DMS 273 treated with DMSO at 0.1 percent for 48 hours (cell line): ENCODE measurements around the gene KLHL35.

ENCODE experiments used
- DNase-seq: peaks from one replicate; lab custom pipeline; 2025; lab: John Stamatoyannopoulos, UW

Gene KLHL35

DNA sequence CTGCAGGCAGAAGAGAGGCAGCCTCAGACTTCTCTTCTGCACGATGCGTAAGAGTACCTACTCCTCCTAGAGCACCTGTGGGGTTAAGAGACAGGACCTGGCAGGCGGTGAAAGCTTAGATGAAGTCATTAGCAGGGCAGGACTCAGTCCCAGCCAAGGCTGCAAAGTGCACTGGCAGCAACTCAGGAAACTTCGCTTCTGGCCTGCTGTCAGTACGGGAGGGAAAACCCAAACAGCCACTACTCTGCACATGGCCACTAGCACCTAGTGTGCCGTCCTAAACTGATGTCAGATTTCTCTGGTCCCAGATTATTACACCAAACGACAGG, 8.8 kb upstream of the KLHL35 start:
- DNase-seq: no peak

DNA sequence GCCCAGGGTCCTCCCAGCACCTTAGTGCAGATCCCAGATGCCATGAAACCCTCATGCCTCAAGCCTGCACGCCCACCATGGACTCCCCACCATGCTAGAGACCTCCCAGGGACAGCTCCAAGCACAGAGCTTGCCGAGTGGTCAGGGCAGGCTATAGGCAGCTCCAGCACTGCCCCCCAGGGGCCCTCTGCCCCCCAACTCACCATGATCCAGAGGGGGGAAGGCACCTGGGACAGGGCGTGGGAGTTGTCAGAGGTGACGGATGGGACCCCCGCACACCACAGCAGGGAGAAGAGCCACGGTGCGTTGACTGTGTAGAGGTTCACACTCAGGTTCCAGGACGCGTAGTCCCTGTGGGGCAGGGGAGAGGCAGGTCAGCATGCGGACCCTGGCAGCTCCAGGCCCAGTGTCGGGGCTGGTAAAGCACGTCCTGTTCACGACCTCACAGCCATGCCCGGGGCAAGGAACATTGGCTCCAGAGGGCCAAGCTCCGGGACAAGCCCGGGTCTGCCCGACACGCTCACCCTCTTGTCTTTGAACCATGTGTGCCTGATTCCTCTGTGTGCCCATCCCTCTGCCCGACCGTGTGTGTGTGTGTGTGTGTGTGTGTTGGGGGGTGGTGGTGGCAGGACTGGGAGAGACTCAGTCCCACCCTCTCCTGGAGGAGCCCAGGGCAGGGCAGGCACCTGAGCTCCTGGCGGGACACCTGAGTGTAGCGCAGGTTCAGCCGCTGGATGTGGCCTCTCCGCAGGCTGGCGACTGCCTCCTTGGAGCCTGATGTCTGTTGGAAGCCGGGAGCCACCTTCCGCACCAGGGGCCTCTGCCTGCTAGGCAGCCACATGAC, 8.2 kb upstream of the KLHL35 start:
- DNase-seq: no peak

DNA sequence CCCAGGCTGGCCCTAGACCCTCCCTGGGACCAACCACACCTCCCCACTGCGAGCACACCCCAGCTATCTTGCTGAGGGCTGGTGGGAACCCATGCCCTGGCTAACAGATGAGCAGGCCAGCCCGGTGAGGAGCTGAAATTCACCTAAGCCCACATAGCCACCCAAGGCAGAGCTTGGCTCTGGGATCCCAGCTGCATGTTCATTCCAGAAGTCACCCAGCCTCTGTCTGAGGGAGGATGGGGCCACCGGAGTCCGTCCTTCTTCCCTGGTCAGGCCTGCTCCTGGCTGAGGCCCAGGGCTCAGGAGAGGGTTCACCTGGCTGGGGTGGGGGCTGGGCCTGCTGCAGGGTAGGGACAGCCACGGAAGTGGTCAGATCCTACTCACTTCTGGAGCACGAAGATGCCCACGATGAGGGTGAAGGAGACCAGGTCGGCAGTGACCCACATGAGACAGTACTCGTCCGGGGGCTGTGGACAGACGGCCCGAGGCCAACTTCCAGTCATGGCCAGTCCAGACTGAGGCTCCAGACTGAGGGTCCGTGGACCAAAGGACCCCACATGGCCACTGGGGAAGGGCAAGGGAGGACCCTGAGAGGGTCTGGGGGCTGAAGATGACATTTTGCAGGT, 6.6 kb upstream of the KLHL35 start:
- no peak for DNase-seq

DNA sequence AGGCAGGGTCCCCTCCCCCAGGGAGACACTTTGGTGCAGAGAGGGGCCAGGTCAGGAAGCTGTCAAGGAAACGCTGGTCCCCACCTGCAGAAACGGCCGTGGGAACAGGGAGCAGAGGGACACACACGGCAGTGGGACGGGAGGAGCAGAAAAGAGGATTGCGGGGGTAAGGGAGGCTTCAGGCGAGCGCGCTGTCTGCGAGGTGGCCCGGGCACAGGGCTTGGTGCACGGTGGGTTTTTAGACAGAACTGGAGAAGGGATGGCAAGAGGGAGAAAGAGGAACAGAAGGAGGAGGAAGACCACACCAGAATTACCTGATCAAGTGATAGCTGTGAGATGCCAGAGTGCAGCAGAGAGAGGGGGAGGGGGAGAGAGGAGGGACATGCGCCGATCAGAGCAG, 6.0 kb upstream of the KLHL35 start:
- DNase-seq: no peak

DNA sequence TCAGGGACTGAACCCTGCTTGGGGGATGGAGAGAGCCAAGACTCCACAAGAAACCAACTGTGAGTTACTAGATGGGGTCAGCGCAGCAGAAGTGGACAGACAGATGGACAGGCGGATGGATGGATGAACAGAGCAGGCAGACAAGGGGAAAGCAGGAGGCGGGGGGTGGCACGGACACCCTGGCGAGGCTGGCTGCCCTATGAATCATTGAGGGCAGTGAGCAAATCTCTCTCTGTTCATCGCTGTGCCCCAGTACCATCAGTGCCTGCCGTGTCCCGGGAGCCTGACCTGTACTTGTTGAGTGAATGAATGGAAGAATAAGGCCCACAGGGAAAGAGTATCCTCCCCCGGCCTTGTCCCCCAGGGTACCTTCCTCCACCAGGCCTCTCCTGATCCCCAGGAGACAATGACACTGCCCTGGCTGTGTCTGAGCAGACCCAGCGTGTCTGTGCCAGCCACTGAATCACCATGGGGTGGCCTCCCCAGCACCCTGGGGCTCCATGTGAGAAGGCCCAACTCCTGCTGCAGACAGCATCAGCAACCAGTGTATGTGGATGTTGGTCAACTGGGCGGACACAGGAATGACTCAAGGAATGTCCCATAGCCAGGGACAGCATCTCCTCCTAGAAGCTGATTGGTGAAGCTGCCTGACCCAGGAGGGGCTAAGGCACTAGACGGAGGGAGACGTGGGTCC, 5.1 kb upstream of the KLHL35 start:
- no peak for DNase-seq

DNA sequence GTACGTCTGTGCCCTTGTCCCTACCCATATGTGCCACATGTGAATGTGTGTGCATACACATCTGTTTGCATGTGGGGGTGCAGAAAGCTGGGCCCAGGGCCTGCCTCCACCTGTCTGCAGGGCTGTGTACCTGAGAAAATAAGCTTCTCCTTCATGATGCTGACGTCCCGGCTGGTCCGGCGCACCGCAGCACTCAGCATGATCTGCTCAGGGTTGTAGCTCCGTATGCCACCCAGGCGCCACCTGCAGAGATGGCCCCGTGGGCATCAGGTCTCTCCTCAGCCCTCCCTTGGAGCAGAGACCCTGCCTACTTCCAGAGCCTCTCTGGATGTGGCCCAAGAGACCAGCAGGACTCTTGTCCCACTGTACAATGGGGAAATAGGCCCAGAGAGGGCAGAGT, 3.8 kb upstream of the KLHL35 start:
- no peak for DNase-seq

DNA sequence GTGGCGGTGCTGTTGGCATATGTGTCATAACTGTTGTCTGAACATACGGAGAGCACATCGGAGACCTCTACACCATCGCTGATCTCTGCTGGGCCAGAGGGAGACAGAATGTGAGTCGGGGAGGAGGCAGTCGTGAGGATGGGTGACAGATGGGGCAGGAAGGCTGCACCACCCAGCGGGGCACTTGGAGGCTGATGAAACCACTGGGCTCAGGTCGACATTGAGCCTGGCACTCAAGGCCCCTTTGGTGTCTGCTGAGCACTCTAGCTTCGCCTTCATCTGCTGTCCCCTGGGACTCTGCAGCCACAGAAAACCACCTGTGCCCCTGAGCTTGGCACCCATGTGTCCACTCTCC, 2.5 kb upstream of the KLHL35 start:
- no peak for DNase-seq

DNA sequence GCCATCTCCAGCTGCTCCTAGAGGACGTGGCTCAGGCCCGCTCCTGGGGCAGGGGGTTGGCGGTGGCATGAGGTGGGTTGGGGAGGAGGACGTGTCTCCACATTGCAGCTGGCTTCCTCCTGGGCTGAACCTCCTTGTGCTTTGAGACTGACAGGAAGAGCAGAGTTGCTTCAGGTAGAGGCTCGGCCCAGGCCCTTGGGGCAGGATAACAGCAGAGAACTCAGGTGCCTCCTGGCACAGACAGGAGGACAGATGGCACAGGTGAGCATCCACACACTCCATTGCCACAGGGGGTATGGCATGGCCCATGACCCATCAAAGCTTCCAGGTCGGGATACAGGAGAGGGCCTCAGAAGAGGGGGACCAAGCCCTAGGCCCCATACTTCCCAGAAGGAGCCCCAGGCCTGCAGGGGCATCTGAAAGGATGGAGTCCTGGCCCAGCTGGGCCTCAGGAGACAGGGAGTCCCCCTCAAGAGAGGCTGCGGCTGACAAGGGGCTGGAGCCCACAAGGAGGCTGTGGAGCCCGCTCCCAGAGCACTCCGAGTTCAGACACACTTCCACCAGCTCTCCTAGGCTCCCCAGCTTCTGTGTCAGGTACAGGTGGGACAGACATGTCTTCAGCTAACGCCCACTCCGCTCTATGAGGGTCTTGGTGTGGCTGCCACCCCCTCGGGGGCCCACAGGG, 2.0 kb upstream of the KLHL35 start:
- DNase-seq: no peak

DNA sequence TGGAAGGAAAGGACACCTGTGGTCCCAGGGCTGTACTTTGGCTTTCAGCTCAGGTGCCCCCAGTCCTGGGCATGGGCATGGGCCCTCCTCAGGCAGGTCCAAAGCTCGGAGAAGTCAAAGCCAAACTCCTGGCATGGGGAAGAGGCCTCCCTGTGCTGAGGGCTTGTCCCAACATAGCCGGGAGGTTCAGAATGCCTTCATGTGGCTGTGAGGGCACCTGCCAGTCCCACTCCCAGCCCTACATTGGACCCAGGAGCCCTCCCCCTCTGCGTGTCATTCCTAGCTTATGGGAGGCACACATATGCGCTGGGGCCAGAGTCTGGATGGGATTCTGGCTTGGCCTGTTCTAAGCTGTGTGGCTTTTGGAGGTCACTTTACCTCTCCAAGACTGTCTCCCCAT, 1.0 kb upstream of the KLHL35 start:
- no peak for DNase-seq

DNA sequence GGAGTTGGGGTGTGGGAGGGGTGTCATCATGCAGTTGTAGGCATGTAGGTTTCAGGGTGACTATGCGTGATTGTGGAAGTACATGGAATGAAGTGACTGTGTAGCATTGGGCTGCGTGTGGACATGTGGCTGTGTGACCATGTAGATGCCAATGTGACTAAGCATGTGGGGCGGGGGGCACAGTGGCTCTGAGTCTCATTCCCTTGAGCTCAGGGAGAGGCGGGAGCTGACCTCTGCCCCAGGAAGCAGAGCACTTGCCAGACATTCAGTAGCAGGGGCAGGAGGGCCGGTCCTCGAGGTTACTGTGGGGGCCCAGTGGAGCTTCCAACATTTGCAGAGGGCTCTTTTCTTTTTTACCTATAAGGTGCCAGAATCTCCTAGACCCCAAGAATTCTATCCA, 440 bp upstream of the KLHL35 start:
- no peak for DNase-seq

DNA sequence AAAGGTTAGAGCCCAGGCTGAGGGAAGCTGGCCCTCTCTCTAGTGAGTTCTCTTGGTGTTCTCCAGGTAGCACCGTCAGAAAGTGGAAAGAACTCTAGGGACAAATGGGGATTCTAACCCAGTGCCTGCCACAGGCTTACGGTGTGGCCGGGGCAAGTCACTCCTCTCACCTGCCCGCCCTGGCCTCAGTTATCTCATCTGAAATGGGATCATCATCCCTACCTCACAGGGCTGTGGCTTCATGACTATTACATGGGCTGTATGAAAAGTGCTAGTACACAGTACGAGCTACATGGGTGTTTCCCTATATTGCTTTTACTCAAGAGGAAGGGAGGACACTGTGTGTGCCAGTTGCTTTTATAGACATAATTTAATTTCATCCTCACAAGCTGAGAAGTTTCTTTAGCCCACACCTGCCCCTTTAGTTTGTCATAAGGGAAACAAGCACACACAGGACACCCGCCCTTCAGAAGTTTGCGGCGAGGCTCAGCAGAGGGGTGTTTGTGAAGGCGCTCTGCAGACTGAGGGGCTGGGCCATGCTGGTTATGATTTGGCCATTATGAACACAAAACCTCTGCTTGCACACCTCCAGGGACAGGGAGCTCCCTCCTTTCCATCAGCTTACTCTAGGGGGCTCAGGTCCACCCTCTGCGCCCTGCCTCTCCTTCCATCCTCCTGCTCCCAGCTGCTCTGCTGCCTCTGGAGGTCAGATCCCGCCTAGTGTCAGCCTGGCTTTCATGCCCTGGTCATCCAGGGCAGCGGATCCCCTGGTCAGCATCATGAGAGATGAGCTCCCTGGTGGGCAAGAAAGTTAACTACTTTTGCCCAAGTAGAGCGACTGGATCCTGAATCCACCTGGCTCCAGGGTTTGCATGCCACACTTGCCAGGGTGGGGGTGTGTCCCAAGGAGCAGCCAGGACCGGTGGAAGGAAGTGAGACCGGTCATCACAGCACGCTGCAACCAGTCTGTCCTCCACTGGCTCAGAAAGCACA, 1.2 kb downstream of the KLHL35 start:
- no peak for DNase-seq

DNA sequence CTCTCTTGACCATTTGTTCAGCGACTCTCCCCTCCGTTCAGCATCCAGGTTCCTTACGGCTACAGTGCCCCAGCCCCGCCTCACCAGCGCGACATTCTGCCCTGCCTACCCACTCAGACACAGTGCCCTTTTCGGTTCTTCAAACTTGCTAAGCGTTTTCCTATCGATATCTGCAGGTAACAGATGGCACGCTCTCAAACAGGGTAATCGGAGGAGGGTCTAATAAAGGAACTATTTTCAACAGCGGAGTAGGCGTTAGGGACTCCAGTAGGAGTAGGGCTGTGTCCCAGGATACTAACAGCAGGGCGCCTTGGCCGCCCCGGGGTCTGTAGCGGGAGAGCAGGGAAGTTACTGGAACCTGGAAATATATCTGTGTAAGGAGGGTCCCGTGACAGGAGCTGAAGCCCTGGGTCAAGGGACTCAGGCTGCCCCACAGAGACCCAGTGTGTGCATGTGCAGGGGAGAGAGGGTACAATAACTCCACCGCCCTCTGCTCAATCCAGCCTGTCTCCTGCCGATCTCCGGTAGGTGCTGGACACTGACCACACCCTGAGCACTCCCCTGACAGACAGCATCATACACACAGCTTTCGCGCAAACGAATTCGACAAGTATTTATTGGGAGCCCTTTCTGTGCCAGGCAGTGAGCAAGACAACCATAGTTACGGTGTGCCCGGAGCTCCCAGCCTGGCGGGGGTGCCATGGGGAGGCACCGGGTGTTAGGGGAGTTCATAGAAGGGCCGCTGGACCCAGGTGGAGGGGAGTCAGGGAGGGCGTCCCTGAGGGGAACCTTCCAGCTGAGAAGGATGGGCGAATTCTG, 2.1 kb downstream of the KLHL35 start:
- no peak for DNase-seq

DNA sequence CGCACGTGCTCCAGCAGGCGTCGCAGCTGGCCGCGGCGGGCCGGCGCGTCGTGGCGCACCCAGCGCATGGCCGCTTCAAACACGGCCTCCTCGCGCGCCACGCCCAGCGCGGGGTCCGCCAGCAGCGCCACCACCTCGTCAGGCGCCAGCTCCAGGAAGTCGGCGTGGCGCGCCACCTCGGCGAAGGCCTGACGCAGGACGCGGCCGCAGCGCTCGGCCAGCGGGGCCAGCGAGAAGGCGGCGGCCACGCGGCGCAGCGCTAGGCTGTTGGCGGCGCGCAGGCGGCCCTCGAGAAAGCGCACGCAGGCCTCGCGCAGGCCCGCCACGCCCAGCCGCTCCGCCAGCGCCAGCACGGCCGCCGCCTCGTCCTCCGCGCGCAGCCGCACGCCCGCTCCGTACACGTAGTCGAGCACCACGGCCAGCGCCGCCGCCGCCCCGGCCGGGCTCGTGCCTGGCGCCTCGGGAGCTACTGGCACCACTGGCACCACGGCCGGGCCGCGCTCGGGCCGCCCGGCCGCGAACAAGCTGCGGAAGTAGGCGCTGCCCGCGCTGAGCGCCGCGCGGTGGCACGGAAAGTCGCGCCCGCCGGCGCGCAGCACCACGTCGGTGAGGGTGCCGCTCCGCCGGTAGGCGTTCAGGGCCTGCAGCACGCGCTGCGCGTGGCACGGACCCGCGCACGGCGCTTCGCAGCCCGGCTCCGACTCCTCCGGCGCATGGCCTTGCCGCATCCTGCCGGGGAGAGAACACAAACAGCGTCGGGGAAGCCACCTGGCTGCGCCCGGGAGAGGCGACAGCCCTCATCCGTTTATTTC, 2.9 kb downstream of the KLHL35 start:
- no peak for DNase-seq

DNA sequence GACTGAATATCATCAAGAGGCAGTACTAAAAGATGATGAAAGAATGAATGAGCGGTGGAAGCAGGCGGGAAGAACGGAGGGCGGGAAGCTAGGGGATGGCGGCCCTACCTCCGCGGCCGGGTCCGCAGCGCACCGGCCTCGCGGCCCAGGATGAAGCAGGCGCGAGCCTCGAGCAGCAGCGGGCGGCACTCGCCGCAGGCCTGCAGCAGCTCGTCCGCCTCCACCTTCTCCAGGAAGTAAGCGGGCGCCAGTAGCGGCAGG, 3.4 kb downstream of the KLHL35 start:
- no peak for DNase-seq

DNA sequence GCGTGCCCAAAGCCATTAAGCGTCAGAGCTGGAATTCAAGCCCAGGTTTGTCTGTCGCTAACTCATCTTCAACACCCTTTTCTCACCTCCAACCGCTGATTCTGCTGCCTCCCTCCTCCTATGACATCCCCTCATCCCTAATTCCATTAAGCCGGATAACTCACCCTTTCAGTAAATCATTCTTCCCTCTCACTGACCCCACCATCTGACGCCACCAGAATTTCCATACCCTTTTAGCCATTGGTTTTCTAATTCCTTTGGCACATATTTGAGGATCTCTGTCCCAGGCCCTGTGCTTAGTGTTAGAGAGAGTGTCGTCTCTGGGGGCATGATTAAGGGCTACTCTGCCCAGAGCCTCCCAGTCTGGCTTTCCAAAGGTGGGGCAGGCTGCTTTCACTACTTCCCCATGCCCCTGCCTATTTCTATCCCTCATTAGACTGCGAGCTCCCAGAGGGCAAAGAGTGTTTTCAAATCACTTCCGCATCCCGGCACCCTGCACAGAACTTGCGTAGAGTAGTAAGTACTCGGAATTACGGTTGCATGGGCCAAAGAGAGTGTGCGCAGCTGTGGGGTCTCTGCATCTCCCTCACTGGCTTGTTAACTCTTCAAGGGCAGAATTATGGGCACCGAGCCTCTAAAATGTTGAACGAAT, 3.9 kb downstream of the KLHL35 start:
- DNase-seq: no peak

DNA sequence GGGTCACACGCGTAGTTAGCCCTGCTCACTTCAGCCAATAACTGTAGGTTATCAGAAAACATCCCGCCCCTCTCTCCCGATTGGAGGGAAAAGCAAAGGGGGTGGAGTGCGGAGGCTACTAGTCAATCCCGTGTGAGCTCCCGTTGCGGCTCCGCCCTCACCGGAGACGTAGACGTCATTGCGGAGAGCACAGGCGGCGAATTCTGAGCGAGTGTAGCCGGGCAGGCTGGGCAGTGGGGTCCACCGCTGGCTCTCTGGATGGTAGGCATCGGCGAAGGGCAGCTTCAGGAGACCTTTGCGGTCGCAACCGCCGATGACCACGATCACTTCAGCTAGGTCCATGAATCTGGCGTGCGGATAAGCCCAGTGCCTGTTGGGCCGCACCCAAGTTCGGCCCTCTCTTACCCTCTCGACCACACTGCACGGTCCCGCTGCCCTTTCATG, 4.7 kb downstream of the KLHL35 start:
- no peak for DNase-seq

DNA sequence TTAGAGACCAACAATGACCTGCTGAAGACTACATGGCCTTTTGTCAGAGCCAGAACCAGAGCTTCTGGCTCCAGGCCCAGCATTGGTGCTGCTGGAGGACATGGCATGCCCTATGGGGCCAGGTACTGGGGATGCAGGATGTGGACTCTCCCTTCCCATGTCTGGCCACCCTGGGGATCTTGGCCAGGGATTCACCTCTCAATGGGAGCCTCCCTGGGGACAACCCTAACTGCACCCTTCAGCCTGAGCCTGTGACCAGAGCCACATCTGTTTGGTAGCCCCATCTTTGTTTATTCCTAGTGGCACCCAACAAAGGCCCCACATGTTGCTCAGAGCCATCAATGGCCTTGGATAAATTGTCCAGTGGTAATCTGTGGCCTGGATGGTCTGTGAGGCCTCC, 5.8 kb downstream of the KLHL35 start:
- DNase-seq: no peak

DNA sequence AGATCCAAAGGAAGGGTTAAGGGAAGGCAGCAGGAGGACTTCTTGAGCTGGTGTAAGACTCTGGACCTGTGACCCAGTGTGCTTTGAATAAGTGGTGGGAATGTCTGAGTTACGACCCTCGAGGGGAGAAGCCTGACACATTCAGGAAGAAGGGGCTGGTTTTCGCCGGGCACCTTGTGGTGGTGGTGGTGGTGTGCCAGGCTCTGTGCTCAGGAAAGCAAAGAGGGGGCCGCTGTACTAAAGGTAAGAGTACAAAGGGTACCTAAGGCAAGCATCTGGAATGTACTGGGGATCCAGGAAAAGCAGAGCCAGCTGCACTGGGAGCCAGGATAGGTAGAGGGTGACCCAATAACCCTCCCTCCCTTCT, 6.3 kb downstream of the KLHL35 start:
- no peak for DNase-seq

DNA sequence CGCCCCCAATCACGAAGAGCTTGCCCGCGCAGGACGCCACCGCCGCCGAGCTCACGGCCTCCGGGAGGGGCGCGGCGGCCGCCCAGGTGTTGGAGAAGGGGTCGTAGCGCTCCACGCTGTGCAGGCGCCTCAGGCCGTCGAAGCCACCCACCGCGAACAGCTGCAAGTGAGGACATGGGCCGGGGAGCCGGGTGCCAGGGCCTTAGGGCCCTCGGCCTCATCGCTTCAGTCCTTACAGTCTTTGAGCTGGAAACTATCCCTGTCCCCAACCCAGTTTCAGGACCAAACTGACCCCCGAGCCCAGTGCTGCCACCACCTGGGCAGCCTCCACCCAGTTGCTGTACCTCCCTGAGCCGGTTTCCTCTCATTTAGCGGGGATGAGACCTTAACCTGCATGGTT, 7.6 kb downstream of the KLHL35 start:
- no peak for DNase-seq

DNA sequence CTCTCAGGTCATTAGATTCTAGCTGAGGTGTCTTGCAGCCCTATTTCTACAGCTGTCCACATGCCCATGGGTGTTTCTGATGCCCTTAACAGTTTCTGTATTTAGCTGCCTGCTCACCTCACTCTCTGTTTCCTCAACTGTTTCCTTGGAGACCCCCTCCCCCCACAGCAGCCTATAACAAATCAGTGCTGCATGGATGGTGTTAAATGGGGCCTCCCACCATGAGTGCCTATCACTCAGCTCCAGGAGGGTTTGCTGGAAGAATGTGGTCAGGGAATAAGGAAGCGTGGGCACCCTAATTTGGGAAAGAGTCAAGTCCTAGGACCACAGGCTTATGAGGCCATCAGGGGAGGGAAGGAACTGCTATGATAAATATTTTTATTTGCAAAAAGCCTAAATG, 8.6 kb downstream of the KLHL35 start:
- DNase-seq: no peak
